IMR-90 (cell line): ENCODE data around the gene A1BG. TPM values are rescaled to one million over a fixed set of nuclear protein-coding genes. Genes with fewer than 3 reads are reported as not detected.

Source experiments
- ATAC-seq: fragments of 200-7000 bp; cut with Tn5 transposase; 2 replicates; pipeline ENCODE4 v1.9.1; 2020; ENCODE audit warnings: low read depth, mild to moderate bottlenecking, moderate library complexity
- BruUV-seq: library from RNA; stranded (reverse); fragments of 400-500 nt; replicated peaks from 2 replicates; lab custom pipeline; 2021; lab: Mats Ljungman, UMichigan
- CTCF ChIA-PET: fragments of 300-600 bp; formaldehyde crosslinking; extraction: SDS; loops from one replicate; lab custom pipeline; 2021; ENCODE audit warnings: antibody characterized with exemption; lab: Yijun Ruan, JAX
- POLR2A ChIA-PET: fragments of 300-600 bp; sonication (Branson Sonifier 250); formaldehyde crosslinking; loops from one replicate; lab custom pipeline; 2022; ENCODE audit warnings: antibody characterized with exemption; ENCODE audit not compliant: unreplicated experiment; lab: Charles Lee
- DNase-seq: peaks from one replicate; pipeline ENCODE4 v3.0.0; 2013
- H2AFZ ChIP-seq: replicated peaks from 2 replicates; pipeline ENCODE3; 2013; ENCODE audit warnings: low read length, mild to moderate bottlenecking; ENCODE audit not compliant: poor library complexity
- H2AK5ac ChIP-seq: 2 replicates; pipeline ENCODE4 v1.6.1; 2013; ENCODE audit warnings: low read depth, low read length, inconsistent platforms
- H2AK9ac ChIP-seq: replicated peaks from 2 replicates; pipeline ENCODE3; 2013; ENCODE audit warnings: mild to moderate bottlenecking, low read depth, low read length, moderate library complexity; ENCODE audit not compliant: poor library complexity
- H2BK120ac ChIP-seq: 2 replicates; pipeline ENCODE4 v1.6.1; 2013; ENCODE audit warnings: low read depth, low read length, inconsistent platforms
- H2BK15ac ChIP-seq: 3 replicates; pipeline ENCODE4 v1.6.1; 2013; ENCODE audit warnings: low read depth, low read length, inconsistent platforms
- H2BK20ac ChIP-seq: 2 replicates; pipeline ENCODE4 v1.6.1; 2013; ENCODE audit warnings: low read depth, mild to moderate bottlenecking, inconsistent platforms, low read length, moderate library complexity
- H2BK5ac ChIP-seq: 2 replicates; pipeline ENCODE4 v1.6.1; 2013; ENCODE audit warnings: mild to moderate bottlenecking, low read depth, low read length, inconsistent platforms; ENCODE audit not compliant: poor library complexity, severe bottlenecking
- H3K14ac ChIP-seq: replicated peaks from 2 replicates; pipeline ENCODE4 v1.6.1; 2013; ENCODE audit warnings: low read depth, low read length, inconsistent platforms
- H3K18ac ChIP-seq: 2 replicates; pipeline ENCODE4 v1.6.1; 2013; ENCODE audit warnings: low read depth, low read length, control low read depth
- H3K23ac ChIP-seq: 2 replicates; pipeline ENCODE4 v1.6.1; 2013; ENCODE audit warnings: low read depth, low read length, inconsistent platforms
- H3K27ac ChIP-seq: 2 replicates; pipeline ENCODE4 v1.5.1; 2013; ENCODE audit warnings: mild to moderate bottlenecking, control low read depth, low read length; ENCODE audit not compliant: insufficient read depth
- H3K27me3 ChIP-seq: 2 replicates; pipeline ENCODE4 v1.6.1; 2013; ENCODE audit warnings: low read length; ENCODE audit not compliant: control insufficient read depth, insufficient read depth
- H3K36me3 ChIP-seq: 2 replicates; pipeline ENCODE4 v1.6.1; 2013; ENCODE audit warnings: low read length, mixed read lengths; ENCODE audit not compliant: control insufficient read depth, insufficient read depth
- H3K4ac ChIP-seq: 2 replicates; pipeline ENCODE4 v1.6.1; 2013; ENCODE audit warnings: low read depth, low read length, inconsistent platforms
- H3K4me1 ChIP-seq: 2 replicates; pipeline ENCODE4 v1.6.1; 2013; ENCODE audit warnings: low read length, mixed read lengths; ENCODE audit not compliant: control insufficient read depth, insufficient read depth
- H3K4me2 ChIP-seq: 2 replicates; pipeline ENCODE4 v1.6.1; 2013; ENCODE audit warnings: low read depth, mild to moderate bottlenecking, control low read depth, low read length, moderate library complexity
- H3K4me3 ChIP-seq: 2 replicates; pipeline ENCODE4 v1.5.1; 2013; ENCODE audit warnings: low read depth, mild to moderate bottlenecking, control low read depth, low read length, moderate library complexity; ENCODE audit not compliant: insufficient read depth
- H3K56ac ChIP-seq: 2 replicates; pipeline ENCODE4 v1.6.1; 2013; ENCODE audit warnings: low read length, inconsistent platforms; ENCODE audit not compliant: insufficient read depth; ENCODE audit errors: extremely low read depth
- H3K79me1 ChIP-seq, 2 experiments: 2 replicates each; pipeline ENCODE4 v1.6.1; 2013; ENCODE audit warnings: low read length in 2 of 2, inconsistent platforms in 1 of 2, low read depth in 1 of 2
- H3K9ac ChIP-seq: 2 replicates; pipeline ENCODE4 v1.6.1; 2013; ENCODE audit warnings: low read depth, low read length, control low read depth
- H3K9me1 ChIP-seq: 2 replicates; pipeline ENCODE4 v1.6.1; 2013; ENCODE audit warnings: low read length, inconsistent platforms; ENCODE audit not compliant: insufficient read depth
- H3K9me3 ChIP-seq: 2 replicates; pipeline ENCODE4 v1.6.1; 2013; ENCODE audit warnings: low read length; ENCODE audit not compliant: control insufficient read depth, insufficient read depth
- H4K20me1 ChIP-seq: 2 replicates; pipeline ENCODE4 v1.6.1; 2013; ENCODE audit warnings: low read length, inconsistent platforms; ENCODE audit not compliant: insufficient read depth
- H4K5ac ChIP-seq: 2 replicates; pipeline ENCODE4 v1.6.1; 2013; ENCODE audit warnings: mild to moderate bottlenecking, low read depth, low read length, control low read depth
- H4K8ac ChIP-seq, 2 experiments: 2 replicates each; pipeline ENCODE4 v1.6.1; 2013; ENCODE audit warnings: low read depth in 2 of 2, low read length in 2 of 2, control low read depth in 1 of 2, inconsistent platforms in 1 of 2
- H4K91ac ChIP-seq: 2 replicates; pipeline ENCODE4 v1.6.1; 2013; ENCODE audit warnings: low read depth, low read length, inconsistent platforms; ENCODE audit not compliant: insufficient read depth
- BHLHE40 ChIP-seq: fragments of 150-350 bp; IDR thresholded peaks from 2 replicates; pipeline ENCODE4 v1.6.1; 2016; ENCODE audit warnings: mild to moderate bottlenecking, low read depth, low read length
- CEBPB ChIP-seq: IDR thresholded peaks from 2 replicates; pipeline ENCODE4 v1.6.1; 2012; ENCODE audit warnings: low read depth, low read length, improper control_type of control experiment
- CHD1 ChIP-seq: IDR thresholded peaks from 2 replicates; pipeline ENCODE4 v1.6.1; 2012; ENCODE audit warnings: low read depth, low read length, improper control_type of control experiment
- ELK1 ChIP-seq: fragments of 150-350 bp; IDR thresholded peaks from 2 replicates; pipeline ENCODE4 v1.6.1; 2016; ENCODE audit warnings: low read depth, mild to moderate bottlenecking, low read length, moderate library complexity, borderline replicate concordance
- MAFK ChIP-seq: IDR thresholded peaks from 2 replicates; pipeline ENCODE4 v1.6.1; 2012; ENCODE audit warnings: low read depth, low read length, improper control_type of control experiment
- MAZ ChIP-seq: IDR thresholded peaks from 2 replicates; pipeline ENCODE4 v1.6.1; 2012; ENCODE audit warnings: low read depth, mild to moderate bottlenecking, low read length, improper control_type of control experiment, moderate library complexity, borderline replicate concordance
- NFE2L2 ChIP-seq: fragments of 150-350 bp; IDR thresholded peaks from 2 replicates; pipeline ENCODE4 v1.6.1; 2016; ENCODE audit warnings: low read depth, mild to moderate bottlenecking, low read length
- POLR2A ChIP-seq: IDR thresholded peaks from 2 replicates; pipeline ENCODE4 v1.6.1; 2012; ENCODE audit warnings: mild to moderate bottlenecking, low read depth, low read length
- RAD21 ChIP-seq: IDR thresholded peaks from 2 replicates; pipeline ENCODE4 v1.6.1; 2012; ENCODE audit warnings: low read length, improper control_type of control experiment
- SMC3 ChIP-seq: fragments of 150-350 bp; IDR thresholded peaks from 2 replicates; pipeline ENCODE4 v1.6.1; 2016; ENCODE audit warnings: low read depth, mild to moderate bottlenecking, antibody characterized with exemption, low read length, moderate library complexity
- WGBS, 2 experiments: methylation state at CpG; one replicate each; pipeline versions ENCODE4 v1.1.5 to v1.1.7; 2013; ENCODE audit warnings: missing lambda C conversion rate in 2 of 2; ENCODE audit not compliant: insufficient read length in 1 of 2; ENCODE audit errors: extremely low coverage in 2 of 2; 5-methylcytosine and 5-hydroxymethylcytosine counted together
- dilution Hi-C: fragments of 300-500 bp; cut with HindIII; formaldehyde crosslinking; loops from one replicate; pipeline ENCODE4 v1.14.3; 2018; ENCODE audit warnings: low sequenced_read_pairs; ENCODE audit not compliant: unreplicated experiment
- in situ Hi-C: fragments of 300-500 bp; cut with MboI; formaldehyde crosslinking; loops from 3 replicates; pipeline ENCODE4 v1.14.3; 2019; ENCODE audit warnings: low sequenced_read_pairs, inconsistent platforms, mixed read lengths
- intact Hi-C: fragments of 100-400 bp; cut with micrococcal nuclease; formaldehyde crosslinking; loops from 2 replicates; pipeline ENCODE4 v1.10.0; 2022
- polyA plus RNA-seq, 3 experiments: library from polyadenylated mRNA; depleted of rRNA; stranded (reverse); fragments of >200 nt; gene quantifications; 2 replicates each; pipeline ENCODE4 v1.2.3, GENCODE V29; 2012; ENCODE audit warnings: low replicate concordance in 1 of 3
- total RNA-seq: library from RNA; depleted of rRNA; stranded (reverse); fragments of >200 nt; gene quantifications from 2 replicates; pipeline ENCODE4 v1.2.3, GENCODE V29; 2012
- TF ChIP-seq, protein P1 (sequence below): fragments of 150-350 bp; IDR thresholded peaks from 2 replicates; pipeline ENCODE4 v1.6.1; 2017; ENCODE audit warnings: mild to moderate bottlenecking, antibody characterized with exemption, low read length, low read depth

Gene A1BG
- total and polyA plus RNA-seq, 2 of the 4 experiments (the other 2 are of a cell fraction): 4.5 to 54.5 TPM

DNA sequence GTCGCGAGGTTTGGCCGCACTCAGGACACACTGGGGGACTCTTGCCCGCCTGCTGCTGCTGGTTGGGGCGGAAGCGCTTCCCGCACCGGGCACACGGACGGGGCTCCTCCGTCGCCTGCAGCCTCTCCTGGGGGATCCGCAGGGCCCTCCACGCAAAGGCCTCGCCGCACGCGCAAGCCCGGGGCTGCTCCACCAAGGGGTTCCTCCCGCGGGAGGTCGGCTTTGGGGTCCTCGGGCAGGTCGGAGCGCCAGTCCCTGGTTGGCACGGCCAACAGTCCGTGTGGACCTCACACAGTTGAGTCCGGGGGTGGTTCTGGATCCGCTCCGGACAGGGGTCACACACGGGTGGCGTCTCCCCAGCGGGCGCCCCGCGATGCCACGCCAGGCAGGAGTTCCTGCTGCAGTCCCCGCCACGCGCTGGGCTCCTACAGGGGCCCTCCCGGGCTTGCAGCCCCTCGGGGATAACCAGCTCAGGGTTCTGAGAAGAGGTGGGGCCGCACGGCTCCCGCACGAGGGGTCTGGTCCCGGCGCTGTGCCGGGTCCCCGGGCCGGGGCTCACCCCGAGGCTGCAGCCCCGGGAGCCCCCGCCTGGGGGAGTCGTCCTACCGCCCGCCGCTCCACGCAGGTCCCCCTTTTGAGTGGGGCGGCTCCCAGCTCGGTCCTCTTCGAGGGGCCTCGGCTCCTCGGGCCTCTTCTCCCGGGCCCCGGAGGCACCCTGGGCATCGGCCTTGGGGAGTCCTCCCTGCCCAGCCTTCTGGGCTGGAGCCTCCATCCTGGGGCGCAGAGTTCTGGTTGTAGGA, 15.5 kb upstream of the A1BG start:
- H4K20me1 ChIP-seq: no peaks in the 10 kb centered on the region
- H3K36me3 ChIP-seq: no peaks in the 10 kb centered on the region
- no peak overlapping the region for H2BK20ac ChIP-seq
- no peak overlapping the region for H3K27ac ChIP-seq
- H3K4me2 ChIP-seq: no peak overlapping the region
- peaks cover 3% of the 10 kb centered on the region; the same call in 1 of the 2 replicates for H3K9me3 ChIP-seq
- no peaks in the 10 kb centered on the region for H3K9me1 ChIP-seq
- no peak overlapping the region for H3K23ac ChIP-seq
- no peak overlapping the region for H2AFZ ChIP-seq
- H3K14ac ChIP-seq: no peak overlapping the region
- H4K8ac ChIP-seq: no peak overlapping the region
- no TSS peak for BruUV-seq
- H4K91ac ChIP-seq: no peak overlapping the region
- H2AK9ac ChIP-seq: no peak overlapping the region
- intact Hi-C loops (no loop called here), in situ Hi-C loops (no loop called here), dilution Hi-C loops (no loop called here)
- no peak overlapping the region for H2AK5ac ChIP-seq
- H3K9ac ChIP-seq: no peak overlapping the region
- no peak overlapping the region for H3K18ac ChIP-seq
- ChIA-PET POLR2A (no interaction called here), CTCF (no interaction called here)
- no peak overlapping the region for H2BK5ac ChIP-seq
- no peak overlapping the region for H4K5ac ChIP-seq
- TF ChIP-seq SMC3: no peak
- TF ChIP-seq, protein P1, sequence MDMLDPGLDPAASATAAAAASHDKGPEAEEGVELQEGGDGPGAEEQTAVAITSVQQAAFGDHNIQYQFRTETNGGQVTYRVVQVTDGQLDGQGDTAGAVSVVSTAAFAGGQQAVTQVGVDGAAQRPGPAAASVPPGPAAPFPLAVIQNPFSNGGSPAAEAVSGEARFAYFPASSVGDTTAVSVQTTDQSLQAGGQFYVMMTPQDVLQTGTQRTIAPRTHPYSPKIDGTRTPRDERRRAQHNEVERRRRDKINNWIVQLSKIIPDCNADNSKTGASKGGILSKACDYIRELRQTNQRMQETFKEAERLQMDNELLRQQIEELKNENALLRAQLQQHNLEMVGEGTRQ: no peak
- TF ChIP-seq NFE2L2: no peak
- no peak for TF ChIP-seq MAZ
- TF ChIP-seq RAD21: no peak
- no peak for TF ChIP-seq POLR2A
- no peak for TF ChIP-seq MAFK
- no peak for TF ChIP-seq CHD1
- TF ChIP-seq CEBPB: no peak
- TF ChIP-seq BHLHE40: no peak
- no peak for TF ChIP-seq ELK1
- H3K27me3 ChIP-seq: no peaks in the 10 kb centered on the region
- no peak overlapping the region for H3K4ac ChIP-seq
- WGBS, 2 experiments: 80% methylated on average over 40 of the region's 68 CpGs; no CpG with 5 or more reads in 1 of the 2 experiments
- DNase-seq (no peak), ATAC-seq (no peak)
- no peak overlapping the region for H2BK15ac ChIP-seq
- no peak overlapping the region for H3K4me3 ChIP-seq
- H3K56ac ChIP-seq: no peak overlapping the region
- no peaks in the 10 kb centered on the region for H3K79me1 ChIP-seq
- H3K4me1 ChIP-seq: no peaks in the 10 kb centered on the region
- H2BK120ac ChIP-seq: no peak overlapping the region
